NCI-H2171 (cell line): ENCODE results near the gene LMNTD2.

ENCODE experiments used
- DNase-seq: peaks from one replicate; lab custom pipeline; 2025; lab: John Stamatoyannopoulos, UW

Gene LMNTD2

DNA sequence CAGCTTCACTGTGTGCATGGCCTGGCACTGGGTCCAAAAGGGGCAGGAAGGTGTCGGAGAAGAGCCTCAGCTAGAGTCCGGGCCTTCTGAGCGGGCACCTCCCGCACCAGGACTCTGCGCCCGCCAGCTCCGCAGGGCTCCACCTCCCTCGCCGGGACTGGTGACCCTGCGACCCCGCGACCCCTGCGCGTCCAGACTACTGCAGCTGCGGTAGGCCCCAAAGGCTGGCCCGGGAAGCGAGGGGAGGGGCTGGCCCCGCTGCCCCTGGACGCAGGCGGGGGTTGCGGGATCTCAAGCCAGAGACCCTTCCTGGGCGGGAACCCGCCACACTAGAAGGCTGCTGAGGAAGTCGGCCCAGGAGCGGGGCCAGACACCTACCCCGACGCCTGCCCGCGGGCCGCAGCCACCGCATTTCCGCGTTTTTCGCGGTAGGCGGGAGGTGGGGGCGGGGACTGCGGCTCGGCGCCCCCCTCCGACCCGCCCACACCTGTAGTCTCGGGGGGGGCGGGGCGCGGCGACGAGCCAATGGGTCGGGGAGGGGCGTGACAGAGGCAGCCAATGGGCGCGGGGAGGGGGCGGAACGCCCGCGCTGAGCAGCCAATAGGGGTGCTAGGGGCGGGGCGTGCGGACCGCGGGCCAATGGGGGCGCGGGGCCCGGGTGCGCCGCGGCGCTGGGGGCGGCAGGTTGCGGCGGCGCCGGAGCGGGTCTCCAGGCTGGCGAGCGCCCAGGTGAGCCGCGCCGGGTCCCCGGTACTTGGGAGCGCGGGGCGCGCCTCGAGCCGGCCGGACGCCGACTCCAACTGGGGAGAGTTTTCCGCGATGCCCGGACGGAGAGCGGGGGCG lies at the start of gene LMNTD2, which contains the start of gene RASSF7:
TSS of gene LMNTD2 (minus strand) at position 434 of the 843 bp plus-strand sequence. CDS start at position 412, 22 bp downstream.
TSS of gene RASSF7 (plus strand) at position 666 of the 843 bp plus-strand sequence. CDS start 799 bp downstream, outside the sequence.
- peak; percentile 80 for DNase-seq

DNA sequence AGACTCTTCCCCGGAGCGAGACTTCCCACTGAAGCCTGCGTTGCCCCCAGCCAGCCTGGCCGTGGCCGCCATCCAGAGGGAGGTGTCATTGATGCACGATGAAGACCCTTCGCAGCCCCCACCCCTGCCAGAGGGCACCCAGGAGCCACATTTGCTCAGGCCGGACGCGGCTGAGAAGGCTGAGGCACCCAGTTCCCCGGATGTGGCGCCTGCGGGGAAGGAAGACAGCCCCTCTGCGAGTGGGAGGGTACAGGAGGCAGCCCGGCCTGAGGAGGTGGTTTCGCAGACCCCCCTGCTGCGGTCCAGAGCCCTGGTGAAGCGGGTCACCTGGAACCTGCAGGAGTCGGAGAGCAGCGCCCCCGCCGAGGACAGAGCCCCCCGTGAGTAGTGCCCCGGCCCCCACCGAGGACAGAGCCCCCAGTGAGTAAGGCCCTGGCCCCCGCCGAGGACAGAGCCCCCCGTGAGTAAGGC lies 48.8 kb upstream of the LMNTD2 start:
- no peak for DNase-seq

DNA sequence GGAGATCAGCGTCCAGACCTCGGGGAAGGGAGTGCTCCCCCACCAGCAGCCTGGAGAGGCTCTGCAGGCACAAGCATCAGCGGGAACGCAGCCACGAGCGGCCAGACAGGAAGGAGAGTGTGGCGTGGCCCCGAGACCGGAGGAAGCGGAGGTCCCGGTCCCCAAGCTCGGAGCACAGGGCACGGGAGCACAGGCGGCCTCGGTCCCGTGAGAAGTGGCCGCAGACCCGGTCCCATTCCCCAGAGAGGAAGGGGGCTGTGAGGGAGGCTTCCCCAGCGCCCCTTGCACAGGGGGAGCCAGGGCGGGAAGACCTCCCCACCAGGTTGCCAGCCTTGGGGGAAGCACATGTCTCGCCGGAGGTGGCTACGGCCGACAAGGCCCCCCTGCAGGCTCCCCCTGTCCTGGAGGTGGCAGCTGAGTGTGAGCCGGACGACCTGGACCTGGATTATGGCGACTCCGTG lies 48.3 kb upstream of the LMNTD2 start:
- no peak for DNase-seq

- no peak for DNase-seq
These were observed 47.6 kb upstream of the LMNTD2 start for GRCh38 chr11:607971-608659.

DNA sequence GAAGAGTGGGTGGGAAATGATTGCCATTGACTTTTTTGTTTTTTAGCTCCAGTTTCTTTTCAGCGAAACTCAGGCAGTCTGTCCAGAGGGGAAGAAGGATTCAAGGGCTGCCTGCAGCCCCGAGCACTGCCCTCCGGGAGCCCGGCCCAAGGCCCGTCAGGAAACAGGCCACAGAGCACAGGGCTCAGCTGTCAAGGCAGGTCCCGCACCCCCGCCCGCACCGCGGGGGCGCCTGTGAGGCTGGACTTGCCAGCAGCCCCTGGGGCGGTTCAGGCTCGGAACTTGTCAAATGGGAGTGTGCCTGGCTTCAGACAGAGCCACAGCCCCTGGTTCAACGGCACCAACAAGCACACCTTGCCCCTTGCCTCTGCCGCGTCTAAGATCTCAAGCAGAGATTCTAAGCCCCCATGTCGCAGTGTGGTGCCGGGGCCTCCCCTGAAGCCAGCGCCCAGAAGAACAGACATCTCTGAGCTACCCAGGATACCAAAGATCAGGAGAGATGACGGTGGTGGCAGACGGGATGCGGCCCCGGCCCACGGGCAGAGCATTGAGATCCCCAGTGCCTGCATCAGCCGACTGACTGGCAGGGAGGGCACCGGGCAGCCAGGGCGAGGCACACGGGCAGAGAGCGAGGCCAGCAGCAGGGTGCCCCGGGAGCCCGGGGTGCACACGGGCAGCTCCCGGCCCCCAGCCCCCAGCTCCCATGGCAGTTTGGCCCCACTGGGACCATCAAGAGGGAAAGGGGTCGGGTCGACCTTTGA lies 46.7 kb upstream of the LMNTD2 start:
- no peak for DNase-seq

DNA sequence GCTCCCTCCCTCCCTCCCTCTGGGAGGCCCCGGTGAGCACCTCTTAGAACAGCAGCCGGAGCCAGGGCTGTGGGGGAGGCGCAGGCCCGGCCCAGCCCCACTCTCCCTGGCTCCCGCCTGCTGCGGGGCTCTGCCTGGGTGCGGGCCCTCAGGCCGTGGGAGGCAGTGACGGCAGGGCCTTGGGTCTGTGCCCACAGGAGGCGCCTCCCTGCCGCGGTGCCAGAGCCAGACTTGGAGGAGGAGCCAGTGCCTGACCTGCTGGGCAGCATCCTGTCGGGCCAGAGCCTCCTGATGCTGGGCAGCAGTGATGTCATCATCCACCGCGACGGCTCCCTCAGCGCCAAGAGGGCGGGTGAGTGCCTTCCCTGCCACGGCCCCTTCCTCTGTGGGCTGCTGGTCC lies 45.7 kb upstream of the LMNTD2 start:
- no peak for DNase-seq

- no peak for DNase-seq
These were observed 45.0 kb upstream of the LMNTD2 start for GRCh38 chr11:605286-606129.

GRCh38 chr11:603154-603553 lies 42.6 kb upstream of the LMNTD2 start:
- DNase-seq, result no peak

GRCh38 chr11:601573-602245 lies 41.2 kb upstream of the LMNTD2 start:
- no peak for DNase-seq

- no peak for DNase-seq
These were observed 37.6 kb upstream of the LMNTD2 start for GRCh38 chr11:598005-598680.

DNA sequence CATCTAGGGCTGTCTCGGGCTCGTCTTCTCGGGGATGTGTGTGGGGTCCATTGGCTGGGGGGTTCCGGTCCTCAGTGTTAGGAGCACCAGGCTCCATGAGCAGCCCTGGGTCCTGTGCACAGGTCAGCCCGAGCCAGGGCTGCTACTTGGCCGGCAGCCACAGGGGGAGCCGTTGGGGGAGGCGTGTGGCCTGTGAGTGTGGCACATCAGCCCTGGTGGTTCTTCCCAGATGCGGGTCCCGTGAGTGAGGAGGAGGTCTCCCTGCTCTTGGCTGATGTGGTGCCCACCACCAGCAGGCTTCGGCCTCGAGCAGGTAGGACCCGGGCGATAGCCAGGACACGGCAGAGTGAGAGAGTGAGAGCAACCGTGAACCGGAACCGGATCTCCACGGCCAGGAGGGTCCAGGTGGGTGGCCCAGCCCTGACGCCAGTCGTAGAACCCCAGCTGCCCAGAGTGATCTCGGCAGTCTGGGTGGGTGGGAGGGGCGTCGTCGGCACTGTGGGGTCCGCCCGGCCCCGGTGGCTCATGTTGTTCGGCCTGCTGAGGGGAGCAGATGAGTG lies 36.7 kb upstream of the LMNTD2 start:
- no peak for DNase-seq

GRCh38 chr11:596374-596773 lies 35.8 kb upstream of the LMNTD2 start:
- DNase-seq, result no peak

- DNase-seq, result no peak
These were observed 34.9 kb upstream of the LMNTD2 start for GRCh38 chr11:595400-595799.

DNA sequence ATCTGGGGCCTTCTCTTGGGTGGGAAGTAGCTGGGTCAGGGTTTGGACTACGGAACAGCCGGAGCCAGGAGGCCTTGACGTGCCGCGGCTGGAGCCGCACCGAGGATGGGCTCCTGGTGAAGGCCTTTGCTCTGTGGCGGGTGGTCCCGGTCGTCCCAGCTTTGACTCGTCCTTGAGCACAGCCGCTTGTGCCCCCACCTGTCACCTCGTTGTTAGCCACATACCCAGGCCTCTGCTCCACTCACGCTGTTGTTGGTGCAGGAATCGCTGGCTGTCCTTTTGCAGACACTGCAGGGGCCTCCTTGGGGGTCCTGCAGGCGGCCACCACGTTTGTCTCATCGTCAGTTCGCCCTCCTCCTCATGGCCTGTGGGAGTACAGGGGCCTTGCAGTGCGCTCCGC lies 32.8 kb upstream of the LMNTD2 start:
- no peak for DNase-seq

DNA sequence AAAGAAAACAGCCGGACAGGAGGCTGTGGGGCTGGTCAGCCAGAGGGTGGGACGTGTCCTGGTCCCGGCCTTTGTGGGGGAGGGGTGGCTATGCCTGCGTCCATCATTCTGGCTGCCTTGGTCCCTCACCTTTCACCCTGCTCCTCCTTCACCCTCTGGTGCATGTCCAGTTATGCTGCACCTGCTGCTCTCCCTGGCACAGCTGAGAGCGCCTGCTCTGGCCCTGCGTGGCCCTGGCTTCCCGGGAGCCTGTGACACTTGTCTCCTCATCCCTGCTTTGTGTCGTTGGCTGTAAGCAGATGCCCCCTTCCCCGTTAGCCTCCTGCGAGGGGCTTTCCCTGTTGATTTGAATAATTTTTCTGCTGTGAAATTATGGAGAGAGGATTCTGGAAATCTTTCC lies 32.4 kb upstream of the LMNTD2 start:
- no peak for DNase-seq

DNA sequence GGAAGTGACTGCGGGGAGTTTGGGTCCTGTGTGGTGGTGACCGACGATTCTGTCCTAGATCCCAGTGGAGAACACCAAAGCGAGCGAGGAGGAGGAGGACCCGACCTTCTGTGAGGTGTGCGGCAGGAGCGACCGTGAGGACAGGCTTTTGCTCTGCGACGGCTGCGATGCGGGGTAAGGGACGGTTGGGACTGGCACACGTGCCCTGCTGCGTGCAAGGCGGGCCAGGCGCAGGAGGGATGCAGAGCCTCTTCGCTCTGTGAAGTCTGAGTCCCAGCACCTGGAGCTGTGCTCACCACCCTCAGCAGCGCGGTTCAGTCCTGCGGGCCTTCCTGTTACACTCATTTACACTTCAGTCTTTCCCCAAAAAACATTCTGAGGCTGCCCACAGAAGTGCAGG lies 32.0 kb upstream of the LMNTD2 start:
- DNase-seq, result no peak

DNA sequence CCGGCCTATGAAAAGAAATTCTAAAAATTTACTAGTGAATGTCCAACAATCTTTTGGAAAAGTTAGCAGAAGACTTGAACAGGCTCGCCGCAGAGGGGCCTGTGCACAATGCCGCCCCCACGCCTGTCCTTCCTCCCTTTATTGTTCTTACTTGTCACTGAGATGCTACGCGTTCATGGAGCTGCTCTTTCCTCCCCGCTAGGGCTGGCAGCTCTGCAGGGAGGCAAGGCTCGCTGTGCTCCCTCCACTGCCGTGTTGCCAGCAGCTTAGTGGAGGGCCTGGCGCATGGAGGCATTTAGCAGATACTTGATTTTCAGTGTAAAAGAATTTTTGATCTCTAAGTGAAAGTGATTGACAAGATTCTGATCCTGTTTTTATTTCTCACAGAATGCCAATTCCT lies 30.5 kb upstream of the LMNTD2 start:
- no peak for DNase-seq

DNA sequence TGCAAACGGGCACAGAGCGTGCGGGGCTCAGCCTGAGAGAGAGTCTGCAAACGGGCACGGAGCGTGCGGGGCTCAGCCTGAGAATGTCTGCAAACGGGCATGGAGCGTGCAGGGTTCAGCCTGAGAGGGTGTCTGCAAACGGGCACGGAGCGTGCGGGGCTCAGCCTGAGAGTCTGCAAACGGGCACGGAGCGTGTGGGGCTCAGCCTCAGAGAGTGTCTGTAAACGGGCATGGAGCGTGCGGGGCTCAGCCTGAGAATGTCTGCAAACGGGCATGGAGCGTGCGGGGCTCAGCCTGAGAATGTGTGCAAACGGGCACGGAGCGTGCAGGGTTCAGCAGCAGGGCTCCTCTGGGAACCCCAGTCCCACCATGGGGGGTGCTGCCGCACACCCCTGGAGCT lies 29.3 kb upstream of the LMNTD2 start:
- DNase-seq, result no peak

GRCh38 chr11:587978-588380 lies 27.4 kb upstream of the LMNTD2 start:
- no peak for DNase-seq

GRCh38 chr11:587546-587945 lies 27.0 kb upstream of the LMNTD2 start:
- no peak for DNase-seq
